NCI-H2171 (cell line): ENCODE data around the gene DCLK3.

ENCODE experiments used
- DNase-seq: peaks from one replicate; lab custom pipeline; 2025; lab: John Stamatoyannopoulos, UW

The DCLK3 gene

DNA sequence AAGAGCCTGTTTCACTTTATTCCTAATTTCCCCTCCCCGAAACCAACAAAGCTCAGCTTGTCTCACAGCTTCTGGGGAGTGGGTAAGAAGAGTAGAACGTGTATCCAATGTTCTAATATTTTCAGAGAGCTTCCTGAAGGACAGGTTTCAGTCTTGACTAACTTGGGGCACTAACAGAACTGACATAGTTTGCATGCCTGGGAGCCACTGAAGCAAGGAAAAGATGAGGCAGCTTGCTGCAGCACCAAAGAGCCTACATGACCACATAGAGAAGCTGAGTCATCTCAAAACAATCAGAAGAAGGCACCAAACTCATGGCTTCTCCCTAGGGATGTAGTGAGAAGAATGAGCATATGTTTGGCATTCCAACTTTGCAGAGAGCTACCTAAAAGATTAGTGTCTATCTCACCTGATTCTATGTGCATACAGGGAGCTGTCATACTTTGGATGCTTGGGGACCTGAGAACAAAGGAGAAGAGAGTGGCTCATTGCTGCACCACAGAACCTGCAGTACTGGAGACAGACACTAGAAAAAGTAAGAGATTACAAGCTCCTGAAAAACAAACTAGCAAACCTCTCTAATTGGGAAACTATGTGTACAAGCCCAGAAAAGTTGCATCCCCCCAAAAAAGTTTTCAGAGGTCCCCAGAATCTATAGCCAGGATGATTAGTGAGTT is 86.9 kb downstream of the DCLK3 start:
- DNase-seq, result no peak

DNA sequence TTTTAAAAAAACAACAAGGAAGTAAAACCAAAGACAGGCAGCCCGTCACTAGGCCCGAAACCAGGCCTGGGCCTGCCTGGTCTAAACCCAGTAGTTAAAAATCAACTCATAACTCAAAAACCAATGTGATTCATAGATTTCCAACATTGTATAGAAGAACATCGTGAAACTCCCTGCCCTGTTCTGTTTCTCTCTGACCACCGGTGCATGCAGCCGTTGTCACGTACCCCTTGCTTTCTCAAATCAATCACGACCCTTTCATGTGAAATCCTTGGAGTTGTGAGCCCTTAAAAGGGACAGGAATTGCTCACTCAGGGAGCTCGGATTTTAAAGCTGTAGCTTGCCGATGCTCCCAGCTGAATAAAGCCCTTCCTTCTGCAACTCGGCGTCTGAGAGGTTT is 89.5 kb downstream of the DCLK3 start:
- no peak for DNase-seq

DNA sequence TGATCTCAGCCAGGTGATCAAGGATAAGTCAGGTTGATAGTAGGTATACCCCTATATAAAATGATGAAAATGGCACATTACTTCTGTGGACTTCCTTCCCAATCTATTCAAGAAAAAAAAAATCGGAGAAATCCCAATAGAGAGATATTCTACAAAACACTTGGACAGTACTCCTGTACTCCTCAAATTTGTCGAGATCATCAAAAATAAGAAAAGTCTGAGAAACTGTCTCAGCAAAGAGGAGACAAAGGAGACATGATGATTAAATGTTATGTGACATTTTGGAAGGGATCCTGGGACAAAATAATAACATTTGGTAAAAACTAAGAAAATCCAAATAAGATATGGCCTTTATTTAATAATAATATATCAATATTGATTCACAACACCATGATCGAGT is 94.6 kb downstream of the DCLK3 start:
- DNase-seq, result no peak

DNA sequence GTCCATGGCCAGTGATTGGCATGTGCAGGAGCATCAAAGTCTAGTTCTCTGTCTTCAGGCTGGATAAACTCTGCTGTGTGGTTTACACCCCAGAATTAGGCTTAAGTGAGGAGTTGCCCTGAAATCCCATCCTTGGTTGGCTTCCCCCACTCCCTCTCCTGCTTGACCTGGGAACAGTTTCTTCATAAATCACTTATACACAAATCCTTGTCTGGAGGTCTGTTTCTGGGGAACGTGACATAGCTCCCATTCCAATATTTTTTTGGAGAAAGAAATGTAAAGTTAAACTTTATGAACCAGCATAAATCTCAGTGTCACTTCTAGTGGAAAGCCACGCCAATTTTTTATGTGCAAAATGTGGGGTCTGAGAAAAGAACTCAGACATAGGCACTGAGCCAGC is 98.2 kb downstream of the DCLK3 start:
- DNase-seq, result no peak

GRCh38 chr3:36663666-36664291 is 100.6 kb downstream of the DCLK3 start:
- no peak for DNase-seq

DNA sequence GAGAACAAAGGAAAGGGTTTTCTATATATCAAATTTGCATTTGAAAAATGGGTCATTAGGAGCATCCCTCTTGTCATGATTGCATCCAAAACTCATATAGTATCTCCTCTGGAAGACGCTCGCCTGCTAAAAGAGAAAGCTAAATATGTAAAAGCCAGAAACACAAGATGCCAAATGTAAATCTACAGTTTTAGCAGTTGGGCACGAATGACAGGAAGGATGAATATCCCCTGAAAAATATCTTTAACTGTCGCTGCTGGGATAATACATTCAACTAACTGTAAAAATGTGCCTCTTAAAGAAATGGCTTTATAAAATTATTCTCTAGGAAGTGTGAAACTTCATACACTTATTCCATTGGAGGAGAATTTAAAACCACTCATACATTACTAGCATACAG is 101.7 kb downstream of the DCLK3 start:
- DNase-seq, result no peak
